HG03196 (cell line): ENCODE data around the gene TNIP1.

ENCODE experiments used
- ATAC-seq: cut with Tn5 transposase; IDR thresholded peaks from one replicate; pipeline ENCODE4 v1.9.1; 2021; ENCODE audit not compliant: unreplicated experiment

TNIP1 gene

DNA sequence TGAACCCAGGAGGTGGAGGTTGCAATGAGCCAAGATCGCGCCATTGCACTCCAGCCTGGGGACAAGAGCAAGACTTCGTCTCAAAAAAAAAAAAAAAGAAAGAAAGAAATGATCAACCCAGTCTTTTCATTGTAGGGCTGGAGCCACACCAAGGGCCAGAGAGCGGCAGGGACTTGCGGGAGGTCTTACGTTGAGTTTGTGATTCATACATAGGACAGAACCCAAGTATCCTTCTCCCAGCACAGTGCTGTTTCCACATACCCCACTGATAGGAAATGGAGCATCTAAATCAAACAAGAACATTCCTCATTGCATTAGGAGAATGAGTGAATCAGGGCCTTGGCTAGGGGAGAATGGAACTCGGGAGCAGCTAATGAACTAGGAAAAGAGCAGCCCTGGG, 3.5 kb upstream of the TNIP1 start:
- ATAC-seq, result no peak

GRCh38 chr5:151083081-151083676, 2.3 kb upstream of the TNIP1 start:
- no peak for ATAC-seq

GRCh38 chr5:151082282-151082902, 1.6 kb upstream of the TNIP1 start:
- ATAC-seq, result no peak

GRCh38 chr5:151081431-151082281, 822 bp upstream of the TNIP1 start:
- no peak for ATAC-seq

DNA sequence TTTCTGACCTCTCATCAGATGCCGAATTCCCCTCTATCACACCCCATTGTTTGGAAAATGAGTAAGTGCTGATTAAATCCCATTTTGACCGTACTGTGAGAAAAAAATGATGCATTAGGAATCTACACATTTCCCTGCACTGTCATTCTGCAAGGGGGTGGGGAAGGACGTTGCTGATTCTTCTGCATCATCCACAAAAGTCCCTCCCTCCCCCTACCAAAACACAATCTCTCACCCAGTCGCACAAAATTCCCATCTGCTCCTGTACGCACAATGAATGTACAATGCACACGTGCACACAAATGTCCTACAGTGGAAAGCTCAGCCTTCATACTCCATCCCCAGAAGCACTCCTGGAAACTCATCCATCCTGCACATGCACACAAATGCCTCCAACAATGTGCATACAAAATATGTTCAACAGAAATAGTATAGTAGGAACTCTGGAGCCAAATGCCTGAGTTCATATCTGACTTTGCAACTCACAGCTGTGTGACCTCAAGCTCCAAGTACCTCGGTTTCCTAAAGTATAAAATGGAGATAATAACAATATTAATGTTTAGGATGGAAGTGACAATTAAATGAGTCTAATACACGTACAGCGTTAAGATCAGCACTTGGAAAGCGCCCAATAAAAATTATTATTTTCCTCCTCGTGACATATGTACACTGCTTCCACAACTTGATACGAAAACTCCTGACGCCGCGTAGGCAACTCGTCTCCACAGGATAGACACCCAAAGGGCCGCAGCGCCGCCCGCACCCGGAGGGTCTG, 809 bp downstream of the TNIP1 start:
- no peak for ATAC-seq

GRCh38 chr5:151078490-151079262, 2.2 kb downstream of the TNIP1 start:
- ATAC-seq, result peak; percentile 43

DNA sequence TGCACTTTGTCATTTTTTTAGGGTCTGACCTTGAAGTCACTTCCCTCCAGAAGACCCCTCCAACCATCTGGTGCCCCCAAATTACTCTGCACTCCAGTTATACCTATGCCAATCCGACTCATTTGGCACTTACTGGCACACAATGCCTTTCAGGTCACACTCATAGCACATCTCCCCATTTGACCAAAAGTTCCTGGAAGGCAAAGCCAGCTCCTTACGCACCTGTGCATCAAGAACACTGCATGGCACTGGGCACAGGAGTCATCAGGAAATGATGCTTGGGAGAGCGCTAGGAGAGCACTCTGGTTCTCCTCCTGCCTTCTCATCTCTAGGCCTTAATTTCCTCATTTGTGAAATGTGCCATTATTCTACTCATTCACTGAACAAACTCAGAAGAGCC, 2.9 kb downstream of the TNIP1 start:
- ATAC-seq, result no peak

- ATAC-seq, result no peak
Observed at GRCh38 chr5:151077419-151077818, 3.4 kb downstream of the TNIP1 start.

DNA sequence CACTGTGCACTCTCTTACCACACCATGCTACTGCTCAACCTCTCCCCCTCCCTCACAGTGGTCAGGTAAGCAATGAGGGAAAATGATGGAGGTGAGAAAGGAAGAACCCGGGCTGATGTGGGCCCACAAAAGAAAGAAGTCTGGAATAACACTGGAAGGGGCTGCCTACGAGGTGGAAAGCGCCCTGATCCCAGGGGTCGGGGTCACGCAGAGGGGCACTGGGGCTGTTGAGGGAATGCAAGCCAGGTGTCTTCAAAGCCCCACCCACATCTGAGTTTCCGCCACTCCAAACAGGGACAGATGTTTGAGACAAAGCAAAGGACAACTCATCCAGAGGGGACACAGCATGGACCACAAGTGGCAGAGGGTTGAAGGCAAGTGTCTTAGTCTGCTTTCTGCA, 4.2 kb downstream of the TNIP1 start:
- ATAC-seq, result no peak

DNA sequence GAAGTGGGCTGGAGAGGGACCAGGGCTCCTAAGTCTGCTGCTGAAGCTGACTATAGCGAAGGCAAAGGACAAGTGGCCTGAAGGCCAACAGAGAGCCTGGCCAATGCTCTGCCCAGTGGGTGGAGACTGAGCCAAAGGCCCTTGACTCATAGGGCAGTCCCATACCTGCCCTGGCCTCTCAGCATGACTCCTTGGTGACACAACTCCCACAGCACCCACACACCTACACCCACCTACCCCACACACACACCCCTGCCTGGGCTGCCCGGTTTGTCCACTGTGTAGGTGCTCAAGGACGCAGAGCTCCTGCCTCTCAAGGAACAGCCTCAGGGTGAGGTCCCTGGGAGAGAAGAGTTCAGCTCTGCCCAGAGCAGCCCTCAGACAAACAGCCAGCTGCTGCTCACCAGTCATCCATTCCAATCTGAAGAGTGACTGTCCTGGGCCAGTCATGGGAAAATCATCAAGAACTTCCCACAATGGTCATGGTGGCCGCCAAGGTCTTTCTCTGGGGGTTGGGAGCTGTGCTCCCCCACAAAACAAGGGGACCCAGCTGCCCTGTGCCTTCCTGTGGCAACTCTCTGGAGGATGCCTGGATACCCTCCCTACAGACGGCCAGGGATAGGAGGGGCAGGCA, 5.0 kb downstream of the TNIP1 start:
- no peak for ATAC-seq

- no peak for ATAC-seq
Observed at GRCh38 chr5:151074557-151074956, 6.3 kb downstream of the TNIP1 start.

DNA sequence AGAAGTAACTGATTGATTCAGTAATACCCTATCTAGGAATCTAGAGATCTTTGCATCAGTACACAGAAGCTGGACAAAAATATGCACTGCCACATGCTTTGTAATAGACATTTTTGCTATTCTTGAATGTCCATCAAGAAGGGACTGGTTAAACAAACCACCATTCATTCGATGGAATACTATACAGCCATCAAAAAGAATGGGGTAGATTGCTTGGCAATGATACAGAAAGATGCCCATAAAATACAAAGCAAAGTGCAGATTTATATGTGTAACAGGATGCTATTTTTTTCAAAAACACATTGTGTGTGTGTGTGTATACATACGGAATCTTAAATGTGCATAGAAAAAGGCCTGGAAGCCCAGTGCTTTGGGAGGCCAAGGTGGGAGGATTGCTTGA, 7.6 kb downstream of the TNIP1 start:
- ATAC-seq, result no peak

- no peak for ATAC-seq
Observed at GRCh38 chr5:151072630-151073025, 8.2 kb downstream of the TNIP1 start.

DNA sequence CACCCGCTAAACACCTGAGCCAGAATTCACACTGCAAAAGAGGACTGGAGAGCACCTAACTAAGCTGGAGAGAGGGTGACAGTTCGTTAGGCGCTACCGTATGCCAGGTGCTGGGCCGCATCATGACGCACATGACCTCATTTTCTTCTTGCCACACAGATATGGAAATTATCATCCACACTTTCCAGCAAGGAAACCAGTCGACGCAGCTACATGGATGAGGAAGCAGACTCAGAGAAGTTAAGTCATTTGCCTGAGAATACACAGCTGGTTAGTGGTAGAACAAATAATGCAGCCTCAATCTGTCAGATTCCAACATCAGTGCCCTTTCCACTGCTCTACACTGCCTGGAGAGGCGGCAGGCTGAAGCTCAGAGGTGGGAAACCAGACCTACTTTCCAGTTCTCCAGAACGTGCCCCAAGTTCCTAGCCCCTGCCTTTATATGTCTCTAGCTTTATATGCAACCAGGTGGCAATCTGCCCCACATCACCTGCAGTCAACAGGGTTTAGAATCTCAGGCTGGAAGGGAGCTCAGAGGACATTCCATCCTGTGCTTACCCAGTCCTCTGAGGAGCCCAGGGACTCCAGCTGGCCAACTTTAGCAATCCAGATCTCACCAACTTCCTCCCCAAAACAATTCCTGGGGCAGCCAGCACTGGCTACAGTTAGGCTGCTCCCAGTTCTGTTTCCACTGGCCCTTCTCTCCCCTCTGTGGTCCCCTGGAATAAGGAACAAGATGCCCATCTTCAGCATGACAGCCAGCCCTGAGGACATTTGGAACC, 8.8 kb downstream of the TNIP1 start:
- ATAC-seq, result no peak

DNA sequence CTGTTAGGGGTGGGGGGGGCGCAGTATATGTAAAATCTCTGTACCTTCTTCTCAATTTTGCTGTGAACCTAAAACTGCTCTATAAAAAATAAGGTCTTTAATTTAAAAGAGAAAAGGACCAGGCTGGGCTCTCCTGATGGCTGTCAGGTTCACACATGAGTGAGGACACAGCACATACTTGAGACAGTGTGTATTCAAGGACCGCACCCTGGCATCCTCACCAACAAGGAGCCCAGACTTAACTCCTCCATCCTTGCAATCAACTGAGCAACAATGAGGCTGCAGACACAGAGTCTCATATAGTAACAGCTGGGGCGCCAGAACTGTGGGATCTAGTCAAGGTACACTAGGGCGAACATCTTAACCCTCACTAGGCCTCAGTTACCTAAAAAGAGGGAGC, 9.8 kb downstream of the TNIP1 start:
- ATAC-seq, result no peak

DNA sequence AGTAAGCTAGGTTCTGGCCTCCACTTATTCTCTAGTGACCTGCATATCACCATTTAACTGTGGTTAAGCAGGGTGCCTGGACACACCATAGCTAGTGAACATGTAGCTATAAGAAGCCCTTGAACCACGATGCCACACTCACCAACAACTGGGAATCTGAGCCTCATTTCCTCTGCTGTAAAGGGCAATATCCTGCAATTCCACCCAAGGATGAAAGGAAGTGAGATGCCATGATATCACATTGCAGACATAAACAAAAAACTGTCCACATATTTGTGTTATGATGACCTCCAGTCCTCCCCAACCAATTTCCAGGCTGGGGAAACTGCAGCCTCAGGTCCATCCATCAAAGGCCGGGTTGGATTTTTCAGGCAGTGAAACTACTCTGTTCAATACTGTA, 10.4 kb downstream of the TNIP1 start:
- no peak for ATAC-seq

GRCh38 chr5:151068433-151069197, 12.2 kb downstream of the TNIP1 start:
- ATAC-seq, result peak; percentile 57

DNA sequence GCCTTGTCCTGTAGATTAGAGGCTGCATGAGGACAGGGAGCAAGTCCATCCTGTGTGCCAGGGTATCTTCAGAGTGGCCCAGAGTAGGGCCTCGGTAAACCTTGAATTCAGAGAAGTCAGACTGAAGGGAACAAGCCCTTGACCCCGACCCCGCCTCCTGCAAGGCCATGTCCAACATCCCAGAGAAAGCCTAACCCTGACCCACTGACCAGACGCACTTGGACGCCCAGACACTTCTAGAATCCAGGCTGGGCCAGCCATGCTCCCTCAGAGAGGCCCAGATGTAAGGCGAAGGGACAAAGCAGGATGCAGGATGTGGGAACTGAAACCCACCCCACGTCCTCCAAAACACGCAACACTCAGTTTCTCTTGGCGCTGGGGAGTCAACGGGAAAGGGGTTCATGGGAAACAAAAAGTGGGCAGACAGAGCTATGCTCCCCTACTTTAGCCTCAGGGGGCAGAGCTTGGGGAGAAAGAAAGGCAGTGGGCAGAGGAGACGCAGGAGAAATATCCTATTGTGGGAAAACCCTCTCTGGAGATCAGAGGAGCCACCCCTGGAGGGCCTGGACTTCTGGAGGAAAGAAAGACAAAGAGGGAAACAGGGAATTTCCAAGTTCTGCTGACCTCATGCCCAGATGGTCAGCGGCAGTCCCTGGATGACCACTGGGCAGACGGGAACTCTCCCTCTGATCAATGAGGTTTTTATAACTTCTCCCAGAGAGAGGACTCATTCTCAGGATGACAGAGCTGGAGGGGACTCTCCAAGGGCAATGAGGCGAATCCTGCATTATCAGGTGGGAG, 13.0 kb downstream of the TNIP1 start:
- ATAC-seq, result peak; percentile 11
